Measurements from ENCODE around the gene UQCRC1. TPM values are rescaled to one million over a fixed set of nuclear protein-coding genes. Genes with fewer than 3 reads are reported as not detected.

The UQCRC1 gene
- total RNA-seq, 2 donors from 2014 or later: 205 to 228 TPM

- Mint-ChIP-seq H3K27me3 (ENCODE audit: low read depth) (no peaks in the 10 kb centered on the region), H3K9me3 (no peaks in the 10 kb centered on the region), H3K4me1 (ENCODE audit: low read depth) (no peaks in the 10 kb centered on the region), H3K27ac (no peak overlapping the region), H3K4me3 (no peak overlapping the region), H3K36me3 (ENCODE audit: insufficient read depth in 2 of 2) (peaks cover 0 to 5% of the 10 kb centered on the region in 2 donors)
- ATAC-seq (replicated peaks in 1 of 2) (no peak), DNase-seq (no peak)
Measured at GRCh38 chr3:48642605-48643004, 33.2 kb upstream of the UQCRC1 start.

GRCh38 chr3:48641396-48641795 lies 31.9 kb upstream of the UQCRC1 start:
- Mint-ChIP-seq H3K27ac (no peak overlapping the region), H3K4me1 (ENCODE audit: low read depth) (peaks cover 6% of the 10 kb centered on the region), H3K4me3 (no peak overlapping the region), H3K27me3 (ENCODE audit: low read depth) (no peaks in the 10 kb centered on the region), H3K36me3 (ENCODE audit: insufficient read depth in 2 of 2) (peaks cover 0 to 5% of the 10 kb centered on the region in 2 donors), H3K9me3 (no peaks in the 10 kb centered on the region)
- ATAC-seq (replicated peaks in 1 of 2) (no peak), DNase-seq (no peak)

GRCh38 chr3:48639944-48640606 lies 30.6 kb upstream of the UQCRC1 start:
- ATAC-seq (replicated peaks in 1 of 2) (no peak), DNase-seq (no peak)
- Mint-ChIP-seq H3K27ac (no peak overlapping the region), H3K4me1 (ENCODE audit: low read depth) (peaks cover 13% of the 10 kb centered on the region), H3K9me3 (no peaks in the 10 kb centered on the region), H3K4me3 (no peak overlapping the region), H3K36me3 (ENCODE audit: insufficient read depth in 2 of 2) (peaks cover 0 to 5% of the 10 kb centered on the region in 2 donors), H3K27me3 (ENCODE audit: low read depth) (no peaks in the 10 kb centered on the region)

GRCh38 chr3:48637305-48637704 lies 27.9 kb upstream of the UQCRC1 start:
- ATAC-seq (replicated peaks in 1 of 2) (no peak), DNase-seq (no peak)
- Mint-ChIP-seq H3K36me3 (ENCODE audit: insufficient read depth in 2 of 2) (peaks cover 0 to 5% of the 10 kb centered on the region in 2 donors), H3K9me3 (no peaks in the 10 kb centered on the region), H3K27me3 (ENCODE audit: low read depth) (no peaks in the 10 kb centered on the region), H3K4me1 (ENCODE audit: low read depth) (peaks cover 26% of the 10 kb centered on the region), H3K4me3 (peak overlapping the region in 1 of 2 donors; percentile 56), H3K27ac (no peak overlapping the region)

- peaks cover 26% of the 10 kb centered on the region for H3K4me1 Mint-ChIP-seq (ENCODE audit: low read depth)
- H3K27me3 Mint-ChIP-seq (ENCODE audit: low read depth): no peaks in the 10 kb centered on the region
- ATAC-seq (replicated peaks in 1 of 2): no peak
- DNase-seq: no peak
- no peak overlapping the region for H3K27ac Mint-ChIP-seq
- H3K4me3 Mint-ChIP-seq: peak overlapping the region; percentile 89 to 94
- H3K36me3 Mint-ChIP-seq (ENCODE audit: insufficient read depth in 2 of 2): peaks cover 0 to 2% of the 10 kb centered on the region in 2 donors
- H3K9me3 Mint-ChIP-seq: no peaks in the 10 kb centered on the region
Measured at GRCh38 chr3:48636149-48636655, 26.8 kb upstream of the UQCRC1 start.

GRCh38 chr3:48635222-48636021 lies 26.0 kb upstream of the UQCRC1 start, which contains the start of gene SLC26A6:
TSS of gene SLC26A6 (minus strand) at chr3:48635461. CDS start at chr3:48635393, 68 bp downstream.
- no peaks in the 10 kb centered on the region for H3K9me3 Mint-ChIP-seq
- no peaks in the 10 kb centered on the region for H3K27me3 Mint-ChIP-seq (ENCODE audit: low read depth)
- H3K4me1 Mint-ChIP-seq (ENCODE audit: low read depth): peaks cover 26% of the 10 kb centered on the region
- peak within 1 kb of the TSS; percentile 89 to 94 for H3K4me3 Mint-ChIP-seq
- peak; percentile 97 to 98 for DNase-seq
- peak within 1 kb of the TSS; percentile 88 for H3K27ac Mint-ChIP-seq
- H3K36me3 Mint-ChIP-seq (ENCODE audit: insufficient read depth in 2 of 2): peaks cover 0 to 2% of the 10 kb centered on the region in 2 donors
- peak; percentile 94 for ATAC-seq (replicated peaks in 1 of 2)

- H3K27ac Mint-ChIP-seq: no peak overlapping the region
- peak; percentile 10 to 18 for ATAC-seq (replicated peaks in 1 of 2)
- H3K4me1 Mint-ChIP-seq (ENCODE audit: low read depth): peaks cover 26% of the 10 kb centered on the region
- peaks cover 0 to 2% of the 10 kb centered on the region in 2 donors for H3K36me3 Mint-ChIP-seq (ENCODE audit: insufficient read depth in 2 of 2)
- no peaks in the 10 kb centered on the region for H3K27me3 Mint-ChIP-seq (ENCODE audit: low read depth)
- peak overlapping the region; percentile 89 to 94 for H3K4me3 Mint-ChIP-seq
- DNase-seq: peak; percentile 55 to 56
- no peaks in the 10 kb centered on the region for H3K9me3 Mint-ChIP-seq
Measured at GRCh38 chr3:48634661-48635221, 25.3 kb upstream of the UQCRC1 start.

GRCh38 chr3:48633743-48634142 lies 24.3 kb upstream of the UQCRC1 start:
- Mint-ChIP-seq H3K4me3 (peak overlapping the region; percentile 89 to 94), H3K27ac (no peak overlapping the region)

GRCh38 chr3:48633256-48633655 lies 23.8 kb upstream of the UQCRC1 start:
- Mint-ChIP-seq H3K36me3 (ENCODE audit: insufficient read depth in 2 of 2) (peaks cover 0 to 7% of the 10 kb centered on the region in 2 donors), H3K4me3 (peak overlapping the region in 1 of 2 donors; percentile 89), H3K27me3 (ENCODE audit: low read depth) (no peaks in the 10 kb centered on the region), H3K9me3 (no peaks in the 10 kb centered on the region), H3K27ac (no peak overlapping the region), H3K4me1 (ENCODE audit: low read depth) (peaks cover 26% of the 10 kb centered on the region)
- DNase-seq (no peak), ATAC-seq (replicated peaks in 1 of 2) (no peak)

More at GRCh38 chr3:48633743-48634142, 24.3 kb upstream of the UQCRC1 start:
- peaks cover 0 to 7% of the 10 kb centered on the region in 2 donors for H3K36me3 Mint-ChIP-seq (ENCODE audit: insufficient read depth in 2 of 2)
- H3K4me1 Mint-ChIP-seq (ENCODE audit: low read depth): peaks cover 26% of the 10 kb centered on the region
- ATAC-seq (replicated peaks in 1 of 2) (no peak), DNase-seq (no peak)
- H3K9me3 Mint-ChIP-seq: no peaks in the 10 kb centered on the region
- H3K27me3 Mint-ChIP-seq (ENCODE audit: low read depth): no peaks in the 10 kb centered on the region

GRCh38 chr3:48631516-48632448 lies 22.3 kb upstream of the UQCRC1 start:
- Mint-ChIP-seq H3K27me3 (ENCODE audit: low read depth) (no peaks in the 10 kb centered on the region), H3K27ac (no peak overlapping the region), H3K9me3 (no peaks in the 10 kb centered on the region), H3K4me3 (no peak overlapping the region), H3K4me1 (ENCODE audit: low read depth) (peaks cover 22% of the 10 kb centered on the region), H3K36me3 (ENCODE audit: insufficient read depth in 2 of 2) (peaks cover 2 to 12% of the 10 kb centered on the region in 2 donors)
- ATAC-seq (replicated peaks in 1 of 2): no peak
- DNase-seq: no peak

GRCh38 chr3:48630833-48631232 lies 21.4 kb upstream of the UQCRC1 start:
- DNase-seq (no peak), ATAC-seq (replicated peaks in 1 of 2) (no peak)
- no peak overlapping the region for H3K4me3 Mint-ChIP-seq
- H3K36me3 Mint-ChIP-seq (ENCODE audit: insufficient read depth in 2 of 2): peaks cover 2 to 12% of the 10 kb centered on the region in 2 donors
- H3K27me3 Mint-ChIP-seq (ENCODE audit: low read depth): no peaks in the 10 kb centered on the region
- H3K9me3 Mint-ChIP-seq: no peaks in the 10 kb centered on the region
- H3K4me1 Mint-ChIP-seq (ENCODE audit: low read depth): peaks cover 15% of the 10 kb centered on the region
- no peak overlapping the region for H3K27ac Mint-ChIP-seq

GRCh38 chr3:48630407-48630806 lies 21.0 kb upstream of the UQCRC1 start:
- H3K27me3 Mint-ChIP-seq (ENCODE audit: low read depth): no peaks in the 10 kb centered on the region
- no peak overlapping the region for H3K4me3 Mint-ChIP-seq
- ATAC-seq (replicated peaks in 1 of 2) (no peak), DNase-seq (no peak)
- no peak overlapping the region for H3K27ac Mint-ChIP-seq
- peaks cover 2 to 12% of the 10 kb centered on the region in 2 donors for H3K36me3 Mint-ChIP-seq (ENCODE audit: insufficient read depth in 2 of 2)
- no peaks in the 10 kb centered on the region for H3K9me3 Mint-ChIP-seq
- H3K4me1 Mint-ChIP-seq (ENCODE audit: low read depth): peaks cover 13% of the 10 kb centered on the region
